GM19467 (cell line): Measurements from ENCODE around the gene CD300LF.

ENCODE experiments used
- ATAC-seq: cut with Tn5 transposase; IDR thresholded peaks from one replicate; pipeline ENCODE4 v1.9.1; 2021; ENCODE audit warnings: mild to moderate bottlenecking, moderate library complexity; ENCODE audit not compliant: unreplicated experiment

The CD300LF gene

DNA sequence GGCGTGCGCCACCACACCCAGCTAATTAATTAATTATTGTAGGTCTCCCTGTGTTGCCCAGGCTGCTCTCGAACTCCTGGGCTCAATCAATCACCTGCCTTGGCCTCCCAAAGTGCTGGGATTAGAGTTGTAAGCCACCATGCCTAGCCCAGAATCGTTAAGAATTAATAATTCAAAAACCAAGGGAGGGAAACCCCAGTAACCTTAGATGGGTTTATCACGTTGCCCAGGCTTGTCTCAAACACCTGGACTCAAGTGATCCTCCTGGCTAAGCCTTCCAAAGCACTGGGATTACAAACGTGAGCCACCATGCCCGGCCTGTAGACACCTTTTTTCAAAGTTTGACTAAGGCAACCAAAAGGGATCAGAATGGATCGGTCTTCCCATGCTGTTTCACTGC, 21.6 kb downstream of the CD300LF start:
- ATAC-seq: no peak

DNA sequence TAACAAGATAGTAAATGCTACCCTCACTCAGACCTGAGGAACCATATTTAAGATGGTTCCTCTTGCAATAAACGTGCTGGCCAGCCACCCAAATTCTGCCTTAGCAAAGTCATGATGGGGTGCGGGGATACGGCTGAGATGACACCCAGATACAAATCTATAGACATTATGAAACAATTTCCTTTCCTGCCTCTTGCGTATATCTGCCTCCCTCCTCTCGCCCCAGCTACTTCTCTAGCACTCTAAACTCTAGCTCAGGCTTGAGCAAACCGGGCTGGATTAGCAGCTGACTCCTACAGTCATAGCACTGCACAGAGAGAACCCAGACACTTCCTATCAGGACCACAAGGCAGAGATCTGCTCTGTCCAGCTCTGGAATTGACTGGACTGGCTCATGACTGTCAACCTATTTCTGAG, 22.3 kb downstream of the CD300LF start:
- ATAC-seq: no peak

DNA sequence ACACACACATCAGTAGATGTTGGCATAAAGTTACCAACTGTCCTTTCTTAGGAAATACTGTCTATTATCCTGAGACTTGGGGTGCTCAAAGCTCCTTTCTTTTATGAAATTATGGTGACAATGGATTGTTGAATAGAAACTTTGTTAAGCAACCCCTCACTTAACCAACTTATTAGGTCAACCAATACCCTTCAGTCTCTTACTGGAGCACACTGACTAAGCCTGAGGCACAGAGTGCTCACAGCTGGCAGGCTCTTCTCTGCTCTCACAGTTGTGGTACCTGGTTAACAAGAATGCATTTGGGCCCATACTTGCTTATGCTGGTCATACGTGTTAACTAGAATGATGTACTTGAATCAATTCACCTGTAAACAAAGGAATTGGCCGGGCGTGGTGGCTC, 24.8 kb downstream of the CD300LF start:
- ATAC-seq: no peak

DNA sequence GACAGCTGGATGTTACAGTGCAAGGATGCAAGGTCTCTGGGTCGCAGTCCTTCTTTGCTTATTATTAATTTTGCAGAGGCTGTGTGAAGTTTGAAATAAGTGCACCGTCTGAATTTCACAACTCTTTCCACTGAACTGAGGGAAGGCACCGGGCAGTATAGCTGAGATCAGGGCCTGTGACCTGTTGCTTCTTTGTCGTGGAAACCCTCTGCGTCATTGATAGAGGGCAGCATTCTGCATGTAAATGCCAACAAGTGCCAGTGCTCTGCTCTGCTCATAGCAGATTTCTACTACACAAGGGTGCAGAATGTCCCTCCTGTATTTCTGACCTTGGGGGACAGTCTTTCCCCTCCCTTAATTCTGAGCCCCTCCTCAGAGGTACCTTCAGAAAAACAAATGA, 26.0 kb downstream of the CD300LF start:
- no peak for ATAC-seq

DNA sequence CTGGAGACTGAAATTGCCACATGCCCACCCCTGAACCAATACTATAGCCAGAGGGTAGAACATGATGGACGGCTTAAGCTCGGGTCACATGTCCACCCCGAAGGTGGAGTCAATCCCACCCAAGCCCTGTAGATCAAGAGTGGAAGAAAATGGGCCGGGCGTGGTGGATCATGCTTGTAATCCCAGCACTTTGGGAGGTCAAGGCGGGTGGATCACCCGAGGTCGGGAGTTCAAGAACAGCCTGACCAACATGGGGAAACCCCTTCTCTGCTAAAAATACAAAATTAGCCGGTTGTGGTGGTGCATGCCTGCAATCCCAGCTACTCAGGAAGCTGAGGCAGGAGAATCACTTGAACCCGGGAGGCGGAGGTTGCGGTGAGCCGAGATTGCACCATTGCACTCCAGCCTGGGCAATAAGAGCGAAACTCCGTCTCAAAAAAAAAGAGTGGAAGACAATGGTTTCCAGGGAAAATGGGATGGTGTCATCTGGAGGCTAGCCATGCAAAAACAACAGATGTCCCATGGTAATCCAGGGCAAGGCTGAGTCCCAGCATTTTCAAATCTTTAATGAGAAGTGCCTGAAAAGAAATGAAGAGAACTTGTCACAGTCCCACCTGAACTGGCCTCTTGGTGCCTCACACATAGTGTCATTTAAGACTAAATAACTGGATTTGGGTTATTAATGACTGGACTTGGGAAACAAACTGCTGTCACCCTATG, 30.1 kb downstream of the CD300LF start:
- no peak for ATAC-seq

DNA sequence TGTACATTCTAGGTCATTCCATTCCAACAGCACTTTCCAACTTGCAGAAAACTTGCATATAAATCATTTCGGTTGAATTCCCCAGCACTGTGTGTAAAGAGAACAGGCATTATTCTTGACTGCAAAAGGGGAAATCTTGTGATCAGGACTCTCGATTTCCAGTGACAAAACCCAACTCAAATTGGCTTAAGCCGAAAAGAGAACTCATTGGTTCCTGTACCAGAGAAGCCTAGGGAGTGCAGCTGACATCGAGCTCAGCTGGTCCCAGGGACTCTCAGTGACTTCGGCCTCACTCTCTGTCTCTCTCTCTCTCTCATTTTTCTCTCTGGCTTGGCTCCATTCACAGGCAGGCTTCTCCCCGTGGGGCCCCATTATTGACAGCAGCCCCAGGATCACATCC, 30.7 kb downstream of the CD300LF start:
- ATAC-seq: no peak

DNA sequence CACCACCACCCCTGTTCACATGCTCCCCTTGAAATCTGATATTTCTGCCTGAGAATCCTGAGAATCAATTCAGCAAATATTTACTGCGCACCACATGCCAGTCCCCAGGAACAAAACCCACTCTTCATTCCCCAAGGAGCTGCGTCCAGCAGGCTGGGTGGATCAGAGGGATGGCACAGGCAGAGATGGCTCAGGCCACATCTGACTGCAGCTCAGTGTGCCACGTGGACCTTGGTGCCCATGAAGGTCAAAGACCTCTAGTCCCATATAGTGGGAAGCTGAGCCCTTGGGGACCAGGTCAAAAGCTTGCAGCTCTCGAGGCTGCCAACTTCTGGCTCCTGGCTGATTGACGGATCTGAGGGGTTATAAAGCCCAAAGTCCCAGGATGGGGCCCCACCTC, 31.8 kb downstream of the CD300LF start:
- ATAC-seq: no peak

DNA sequence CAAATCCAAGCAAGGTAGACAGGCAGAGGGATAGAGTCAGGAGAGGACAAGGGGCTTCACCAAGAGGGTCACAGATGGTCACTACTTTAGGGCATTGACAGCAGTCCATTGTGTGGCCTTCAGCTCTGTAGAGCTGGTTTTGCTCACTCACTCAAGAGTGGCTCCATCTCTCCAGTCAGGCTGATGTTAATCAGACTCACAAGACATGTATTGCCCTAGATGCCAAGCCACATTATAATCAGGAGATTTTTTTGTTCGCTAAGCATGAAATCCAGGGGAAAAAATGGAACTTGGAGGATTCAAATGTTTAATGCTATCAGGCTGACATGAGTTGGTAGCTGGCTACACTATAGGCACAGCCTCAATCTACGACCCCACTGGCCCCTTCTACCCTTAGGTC, 32.5 kb downstream of the CD300LF start:
- no peak for ATAC-seq

DNA sequence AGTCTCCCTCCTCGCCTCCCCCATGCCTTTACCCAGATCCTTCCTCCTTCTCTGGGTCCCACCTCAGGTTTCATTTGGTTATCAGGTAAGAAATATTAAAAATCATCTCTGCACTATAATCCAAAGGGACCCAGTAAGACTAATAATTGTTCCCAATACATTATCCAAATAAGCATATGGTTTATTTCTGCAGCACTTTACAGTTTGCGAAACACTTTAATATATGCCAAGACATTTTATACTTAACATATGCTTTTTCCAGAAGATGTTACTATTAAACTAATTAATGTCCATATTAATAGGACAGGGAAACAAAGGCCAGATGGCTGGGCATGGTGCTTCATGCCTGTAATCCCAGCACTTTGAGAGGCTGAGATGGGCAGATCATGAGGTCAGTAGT, 33.3 kb downstream of the CD300LF start:
- no peak for ATAC-seq

DNA sequence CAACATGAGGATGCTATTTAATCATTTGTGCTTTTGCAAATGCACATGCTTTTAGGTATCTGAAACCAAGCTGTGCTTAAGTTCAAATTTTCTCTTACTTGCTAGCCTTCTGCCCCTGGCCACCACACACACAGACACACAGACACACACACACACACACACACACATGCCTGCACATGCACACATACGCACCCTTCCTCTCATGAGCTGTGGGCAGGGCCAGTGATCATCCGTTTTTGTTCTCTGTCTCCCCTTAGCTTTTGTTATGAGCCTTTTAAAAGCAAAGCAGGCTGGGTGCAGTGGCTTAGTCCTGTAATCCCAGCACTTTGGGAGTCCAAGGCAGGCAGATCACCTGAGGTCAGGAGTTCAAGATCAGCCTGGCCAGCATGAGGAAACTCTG, 34.2 kb downstream of the CD300LF start:
- ATAC-seq: no peak

DNA sequence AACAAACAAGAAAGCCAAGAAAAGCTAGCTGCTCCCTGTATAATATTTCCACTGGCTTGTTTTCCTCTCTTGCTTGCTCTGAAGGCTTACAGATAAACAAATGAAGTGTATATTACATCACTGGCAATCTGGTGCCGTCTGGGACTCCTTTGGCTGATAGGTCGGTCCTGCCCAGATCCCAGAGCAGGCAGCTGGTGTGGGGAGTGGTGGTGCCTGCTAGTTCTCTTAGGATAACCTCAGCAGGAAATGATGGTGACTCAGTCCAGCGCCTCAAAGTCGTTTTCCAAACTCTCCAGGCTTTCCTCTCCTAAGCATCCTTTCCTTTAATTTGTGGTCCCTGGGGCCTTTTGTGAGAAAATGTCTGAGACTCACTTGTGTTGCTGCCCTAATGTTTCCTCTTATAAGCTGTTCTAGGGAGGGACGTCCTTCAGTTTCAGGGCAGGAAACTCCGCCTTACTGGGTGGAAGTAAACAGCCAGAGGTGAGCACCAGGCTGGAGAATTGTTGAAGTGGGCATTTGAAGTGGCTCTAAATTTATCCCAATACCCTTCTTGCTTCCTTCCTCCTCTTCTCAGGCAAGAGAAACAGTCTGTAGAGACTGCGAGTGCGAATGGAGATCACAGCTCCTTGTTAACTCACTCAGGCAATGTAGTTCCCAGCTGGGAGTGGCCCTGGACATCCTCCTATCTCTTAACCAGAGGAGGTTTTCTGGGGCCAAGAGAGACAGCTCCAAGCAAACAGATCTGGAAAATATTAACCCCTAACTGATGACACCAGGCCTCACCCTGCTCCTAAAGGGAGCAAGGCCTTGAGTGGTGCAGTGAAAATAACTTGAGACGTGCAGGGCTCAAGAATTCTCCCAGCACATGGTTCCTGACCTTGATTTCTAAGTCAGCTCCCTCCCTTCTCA, 34.9 kb downstream of the CD300LF start:
- ATAC-seq: no peak

DNA sequence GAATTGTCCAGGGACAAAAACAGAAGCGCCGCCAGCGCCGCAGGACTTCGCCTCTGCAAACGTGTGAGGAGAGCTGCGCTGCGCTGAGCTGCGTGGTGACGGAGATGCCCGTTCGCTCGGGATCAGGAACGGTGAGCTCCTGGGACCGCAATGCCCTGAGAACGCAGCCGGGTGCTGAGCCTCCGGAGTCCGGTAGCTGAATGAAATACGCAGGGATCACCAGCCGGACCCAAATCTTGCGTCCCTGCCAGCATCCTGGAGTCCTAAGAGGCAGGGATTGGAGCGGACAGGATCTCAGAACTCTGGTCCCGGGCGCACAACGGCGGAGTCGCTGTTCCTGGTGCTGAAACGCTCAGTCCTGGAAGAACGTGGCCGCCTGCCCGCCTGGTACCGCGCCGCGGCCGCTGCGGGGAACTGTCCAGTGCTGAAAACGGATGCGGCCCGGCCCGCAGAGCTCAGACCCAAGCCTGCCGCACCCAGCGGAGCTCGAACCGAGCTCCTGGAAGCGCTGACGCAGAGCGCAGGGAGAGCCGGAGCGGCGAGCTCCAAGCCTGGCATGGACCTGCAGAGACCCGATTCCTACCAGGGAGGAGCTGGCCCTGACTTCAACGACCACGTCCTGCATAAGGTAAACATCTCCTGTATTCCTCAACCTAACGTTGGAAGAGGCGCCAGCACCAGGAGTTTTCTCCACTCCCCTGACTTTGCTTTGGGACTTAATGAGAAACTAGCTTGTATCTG, 41.5 kb downstream of the CD300LF start:
- no peak for ATAC-seq

DNA sequence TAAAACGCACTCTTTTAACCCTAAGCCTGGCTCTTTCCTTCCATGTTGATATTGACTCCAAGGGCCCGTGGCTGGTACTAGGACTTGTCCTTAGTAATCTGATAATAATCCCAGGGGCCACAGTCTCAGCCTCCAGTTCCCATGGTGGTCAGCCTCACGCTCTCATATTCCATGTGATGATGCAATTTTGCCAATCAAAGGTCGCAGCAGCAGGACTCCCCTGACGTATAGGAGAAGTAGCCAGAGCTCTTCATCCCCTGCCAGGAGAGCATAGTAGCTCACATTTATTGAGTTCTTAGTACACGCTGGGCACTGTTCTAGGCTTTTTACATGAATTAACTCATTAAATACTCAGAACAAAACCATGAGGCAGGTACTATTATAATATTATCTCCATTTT, 42.4 kb downstream of the CD300LF start:
- ATAC-seq: no peak

DNA sequence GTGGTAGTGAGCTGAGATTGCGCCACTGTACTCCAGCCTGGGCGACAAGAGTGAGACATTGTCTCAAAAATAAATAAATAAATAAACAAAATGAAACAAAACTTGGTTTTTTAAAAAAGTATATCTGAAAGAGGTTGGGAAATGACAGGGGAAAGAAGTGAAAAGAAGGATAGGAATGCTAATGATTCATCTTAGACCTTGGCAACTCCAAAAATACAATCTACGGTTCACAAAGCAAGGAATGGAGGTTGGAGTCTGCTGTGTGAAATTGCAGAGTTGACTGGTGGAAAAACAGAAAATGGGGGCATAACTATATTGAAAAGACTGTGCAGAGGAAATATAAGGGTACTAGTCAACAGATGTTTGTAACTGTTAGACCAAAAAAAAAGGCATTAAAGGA, 49.2 kb downstream of the CD300LF start:
- no peak for ATAC-seq

DNA sequence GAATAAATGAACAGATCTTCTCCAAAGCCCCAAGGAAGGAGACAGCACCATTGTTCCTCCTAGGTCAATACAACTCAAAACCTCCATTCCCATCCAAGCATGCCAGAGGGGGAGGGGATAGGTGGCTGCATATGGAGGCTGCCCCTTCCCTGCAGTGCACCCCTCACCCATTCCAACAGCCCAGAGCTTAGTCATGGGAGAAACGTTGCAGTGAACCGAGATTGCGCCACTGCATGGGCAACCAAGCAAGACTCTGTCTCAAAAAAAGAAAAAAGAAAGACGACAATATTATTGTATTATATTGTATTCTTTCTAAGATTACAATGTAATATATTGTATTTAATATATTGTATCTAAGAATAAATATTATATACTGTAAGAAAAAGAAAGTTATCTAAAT, 52.8 kb downstream of the CD300LF start:
- no peak for ATAC-seq

DNA sequence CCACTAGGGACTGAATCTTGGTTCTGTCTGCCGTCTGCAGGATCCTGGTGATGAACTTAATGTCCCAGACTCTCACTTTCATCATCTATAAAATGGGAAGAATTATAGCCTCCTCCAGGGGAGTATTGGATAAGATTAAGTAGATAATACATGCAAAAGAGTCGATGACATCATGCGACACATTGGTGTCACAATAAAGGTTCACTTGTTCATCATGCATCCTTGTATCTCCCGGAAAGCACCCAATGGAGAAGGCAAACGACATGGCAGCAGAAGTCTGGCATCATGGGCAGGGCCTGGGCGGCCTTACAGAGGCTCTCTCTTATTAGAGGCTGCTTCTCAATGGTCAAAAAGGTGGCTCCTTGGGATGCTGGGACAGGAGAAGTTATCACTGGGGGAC, 54.1 kb downstream of the CD300LF start:
- ATAC-seq: no peak

DNA sequence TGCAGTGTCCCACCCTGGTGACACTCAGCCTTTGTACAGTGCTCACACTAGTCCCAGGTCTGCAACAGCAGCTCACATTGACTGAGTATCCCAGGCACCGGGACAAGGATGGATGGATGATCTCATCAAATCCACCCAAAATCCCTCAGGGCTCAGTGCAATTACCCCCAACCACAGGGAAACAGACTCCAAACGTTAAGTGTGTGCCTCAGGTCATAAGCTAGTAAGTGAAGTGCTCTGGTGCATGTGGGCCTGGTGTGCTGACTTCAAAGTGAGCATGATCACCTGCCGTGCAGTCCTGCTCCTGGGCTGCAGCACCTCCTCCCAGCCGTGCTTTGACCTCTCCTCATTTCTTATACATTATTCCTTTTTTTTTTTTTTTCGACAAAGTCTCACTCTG, 58.0 kb downstream of the CD300LF start:
- no peak for ATAC-seq

DNA sequence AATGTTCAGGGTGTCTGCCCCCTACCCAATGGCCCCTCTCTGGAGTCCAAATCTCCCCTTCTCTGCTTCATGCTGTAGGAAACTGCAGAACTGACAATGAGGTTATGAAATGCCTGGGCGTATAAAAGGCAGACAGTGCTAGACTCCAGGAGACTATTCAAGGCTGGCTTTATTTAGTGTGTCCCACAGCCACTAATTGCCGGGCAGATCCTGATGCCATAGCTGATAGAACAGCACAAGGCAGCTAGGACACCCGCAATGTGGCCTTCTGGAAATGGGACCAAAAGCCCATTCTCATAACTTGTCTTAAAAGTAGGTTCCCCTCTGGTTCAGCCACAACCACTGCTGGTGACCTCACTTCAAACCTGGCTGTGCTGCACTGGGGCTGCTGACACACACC, 60.7 kb downstream of the CD300LF start:
- no peak for ATAC-seq

DNA sequence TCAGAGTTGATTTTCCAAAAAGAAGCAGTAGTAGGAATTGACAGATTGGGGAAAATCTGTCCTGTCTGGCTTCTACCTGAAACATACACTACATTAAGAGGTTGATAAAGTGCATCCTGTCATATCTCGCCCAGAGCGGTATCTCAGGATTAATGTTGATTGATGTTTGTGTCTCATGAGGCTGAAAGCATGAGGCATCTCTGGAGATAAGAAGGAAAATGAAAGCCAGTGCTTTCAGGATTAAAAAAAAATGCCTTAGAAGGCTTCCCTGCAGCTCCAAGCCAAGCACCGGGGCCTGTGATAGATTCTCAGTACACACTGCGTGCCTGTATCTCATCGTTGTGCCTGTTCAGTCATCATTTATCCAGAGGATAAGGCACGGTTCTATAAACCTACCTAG, 62.8 kb downstream of the CD300LF start:
- ATAC-seq: no peak

DNA sequence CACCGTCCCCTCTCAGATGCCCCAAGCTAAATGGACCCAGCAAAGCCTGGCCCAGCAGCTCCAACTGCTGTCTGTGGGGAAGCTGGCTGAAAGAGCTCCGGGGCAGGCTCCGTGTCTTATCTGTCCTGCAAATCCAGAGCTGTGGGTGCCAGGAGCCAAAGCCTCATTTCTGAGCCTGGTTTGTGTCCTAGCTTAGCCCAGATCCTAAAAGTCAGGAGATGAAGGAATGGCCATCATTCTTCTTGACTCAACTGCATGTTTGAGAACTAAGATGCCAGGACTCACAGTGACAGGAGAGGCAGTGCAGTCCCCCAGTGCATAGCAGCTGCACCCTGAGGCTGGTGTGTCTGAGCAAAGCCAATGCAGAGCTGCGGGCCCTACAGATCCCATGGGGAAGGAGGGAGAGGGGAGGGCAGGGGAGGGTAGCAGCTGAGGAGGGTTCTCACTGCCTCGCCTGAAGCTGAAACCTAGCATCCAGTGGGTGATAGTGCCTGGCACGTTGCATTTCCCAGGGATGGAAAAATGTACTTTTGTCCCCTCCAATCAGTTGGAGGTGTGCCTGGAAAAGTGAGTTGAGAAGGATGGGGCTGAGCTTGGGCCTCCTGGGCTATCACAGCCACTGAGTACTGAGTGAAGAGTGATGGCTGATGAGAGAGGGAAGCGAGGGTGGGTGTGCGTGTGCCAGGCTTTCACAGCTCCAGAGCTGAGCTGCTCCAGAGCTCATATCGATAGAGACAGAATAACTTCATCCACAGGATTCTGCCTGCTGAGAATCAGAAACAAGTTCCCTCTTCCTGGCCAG, 64.7 kb downstream of the CD300LF start:
- no peak for ATAC-seq

DNA sequence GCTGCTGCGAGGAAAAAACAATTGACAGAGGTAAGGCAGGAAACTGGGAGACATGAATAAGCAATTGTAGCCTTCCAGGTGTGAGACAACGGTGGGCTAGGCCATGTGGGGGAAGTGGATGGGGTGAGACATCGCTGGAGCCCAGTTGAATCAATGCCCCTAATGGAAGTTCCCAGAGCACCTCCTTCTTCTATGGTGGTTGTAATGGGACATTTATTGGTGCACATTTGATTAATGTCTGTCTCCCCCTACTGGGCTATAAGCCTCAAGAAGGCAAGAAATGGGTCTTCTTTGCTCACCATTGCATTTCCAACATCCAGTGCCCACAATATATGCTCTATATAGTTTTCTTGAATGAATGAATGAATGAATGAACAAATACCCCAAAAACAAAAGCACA, 66.5 kb downstream of the CD300LF start:
- ATAC-seq: no peak
